Pancreas (tissue), 10 donors: Measurements from ENCODE around the gene PDK1. TPM values are rescaled to one million over a fixed set of nuclear protein-coding genes. Genes with fewer than 3 reads are reported as not detected.

Experiments used
- ATAC-seq, 4 donors: fragments of 200-7000 bp; cut with Tn5 transposase; one replicate each; pipeline versions ENCODE4 v1.8.0 to v1.9.1; 2020; ENCODE audit warnings: mild to moderate bottlenecking in 4 of 4, moderate library complexity in 4 of 4
- DNase-seq, 6 donors: peaks; one replicate each; pipeline ENCODE4 v3.0.0-alpha.2; 2020
- FAIRE-seq: peaks from 2 replicates; lab custom pipeline; 2012; peaks lifted over from hg19 to GRCh38; lab: Jason Lieb, UNC
- H3K27ac ChIP-seq, 4 donors: fragments of 200-600 bp; sonication (generic); 1 replicate in 3 of 4; 2 replicates in 1 of 4; pipeline versions ENCODE4 v1.5.0 to v1.8.0; 2020
- H3K27me3 ChIP-seq, 4 donors: fragments of 200-600 bp; one replicate each; pipeline ENCODE4 v1.8.0; 2021
- H3K36me3 ChIP-seq, 3 donors: fragments of 200-600 bp; sonication (generic) in 1 of 3; one replicate each; pipeline versions ENCODE4 v1.5.0 to v1.8.0; 2020 to 2021
- H3K4me1 ChIP-seq, 3 donors: fragments of 200-600 bp; one replicate each; pipeline ENCODE4 v1.8.0; 2021
- H3K4me3 ChIP-seq, 4 donors: fragments of 200-600 bp; sonication (generic) in 2 of 4; one replicate each; pipeline versions ENCODE4 v1.5.0 to v1.8.0; 2020 to 2021
- H3K9me3 ChIP-seq, 4 donors: fragments of 200-600 bp; one replicate each; pipeline ENCODE4 v1.8.0; 2021
- WGBS, 2 donors: extraction: QIAGEN DNeasy Blood & Tissue Kit; methylation state at CpG; one replicate each; pipeline ENCODE4 v1.1.7; 2013; 5-methylcytosine and 5-hydroxymethylcytosine counted together
- intact Hi-C, 3 donors: fragments of 100-400 bp; cut with DNase I; formaldehyde crosslinking; loops; one replicate each; pipeline versions ENCODE4 v1.11.1 to v1.14.2; 2022
- polyA plus RNA-seq, 2 donors: library from polyadenylated mRNA; stranded (reverse); fragments of 200-250 nt; gene quantifications; one replicate each; pipeline ENCODE4 v1.2.3, GENCODE V29; 2013
- total RNA-seq, 6 donors: library from RNA; stranded (reverse); fragmentation: NEBNext Ultra II Directional in 4 of 6; extraction: Animal tissue kit (Norgen Biotek cat#: 25700) in 4 of 6; gene quantifications; one replicate each; pipeline versions ENCODE4 v1.2.1 to v1.2.4, GENCODE V29; 2021 to 2023
- TF ChIP-seq, protein P1 (sequence below), 4 donors: fragments of 200-600 bp; sonication (generic) in 3 of 4; IDR thresholded peaks; one replicate each; pipeline versions ENCODE4 v1.5.0 to v1.8.0; 2021; ENCODE audit warnings: antibody characterized with exemption in 4 of 4
- donor health status: healthy with polysubstance abuse.
- donor health status: DM: no; HTN: no; CAD: no; lungs with moderate emphysema.
- donor health status: DM: no; HTN: no; CAD: no.
- donor health status: control.
- donor health status: control.
- donor health status: Bipolar disorder and iron deficiency.
- donor health status: DM: yes; HTN: yes; CAD: no.
- donor health status: DM: no; HTN: no; CAD: no.
- donor health status: DM: no; HTN: no; CAD: no.
- donor health status: DM: yes; HTN: yes; CAD: no.

The PDK1 gene
- total and polyA plus RNA-seq, 8 donors: 1.2 to 12.4 (median 6.7) TPM

DNA sequence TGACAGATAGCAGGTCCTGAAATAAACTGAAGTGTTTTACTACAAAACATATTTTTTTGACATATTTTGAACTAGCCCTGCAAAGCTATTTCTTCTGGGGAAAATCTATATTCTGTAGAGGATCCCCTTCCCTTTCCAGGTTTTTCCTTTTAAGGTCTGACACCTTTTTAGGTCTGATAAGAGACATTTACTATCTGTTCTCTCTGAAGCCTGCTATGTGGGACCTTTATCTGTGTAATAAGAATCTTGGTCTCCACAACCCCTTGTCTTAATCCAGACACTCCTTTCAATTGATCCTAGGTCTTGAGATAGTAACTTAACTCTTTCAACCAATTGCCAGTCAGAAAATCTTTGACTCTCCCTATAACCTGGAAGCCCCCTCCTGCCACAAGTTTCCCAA, 5.5 kb upstream of the PDK1 start:
- Histone ChIP-seq H3K36me3 (no peaks in the 10 kb centered on the region), H3K27me3 (no peaks in the 10 kb centered on the region), H3K4me1 (no peaks in the 10 kb centered on the region), H3K4me3 (no peak overlapping the region), H3K27ac (no peak overlapping the region), H3K9me3 (no peaks in the 10 kb centered on the region)
- ATAC-seq (no peak), DNase-seq (no peak), FAIRE-seq (no peak)
- intact Hi-C loops: no loop called here
- TF ChIP-seq, protein P1, sequence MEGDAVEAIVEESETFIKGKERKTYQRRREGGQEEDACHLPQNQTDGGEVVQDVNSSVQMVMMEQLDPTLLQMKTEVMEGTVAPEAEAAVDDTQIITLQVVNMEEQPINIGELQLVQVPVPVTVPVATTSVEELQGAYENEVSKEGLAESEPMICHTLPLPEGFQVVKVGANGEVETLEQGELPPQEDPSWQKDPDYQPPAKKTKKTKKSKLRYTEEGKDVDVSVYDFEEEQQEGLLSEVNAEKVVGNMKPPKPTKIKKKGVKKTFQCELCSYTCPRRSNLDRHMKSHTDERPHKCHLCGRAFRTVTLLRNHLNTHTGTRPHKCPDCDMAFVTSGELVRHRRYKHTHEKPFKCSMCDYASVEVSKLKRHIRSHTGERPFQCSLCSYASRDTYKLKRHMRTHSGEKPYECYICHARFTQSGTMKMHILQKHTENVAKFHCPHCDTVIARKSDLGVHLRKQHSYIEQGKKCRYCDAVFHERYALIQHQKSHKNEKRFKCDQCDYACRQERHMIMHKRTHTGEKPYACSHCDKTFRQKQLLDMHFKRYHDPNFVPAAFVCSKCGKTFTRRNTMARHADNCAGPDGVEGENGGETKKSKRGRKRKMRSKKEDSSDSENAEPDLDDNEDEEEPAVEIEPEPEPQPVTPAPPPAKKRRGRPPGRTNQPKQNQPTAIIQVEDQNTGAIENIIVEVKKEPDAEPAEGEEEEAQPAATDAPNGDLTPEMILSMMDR (IDR thresholded peaks at IDR 0.05): no peak

DNA sequence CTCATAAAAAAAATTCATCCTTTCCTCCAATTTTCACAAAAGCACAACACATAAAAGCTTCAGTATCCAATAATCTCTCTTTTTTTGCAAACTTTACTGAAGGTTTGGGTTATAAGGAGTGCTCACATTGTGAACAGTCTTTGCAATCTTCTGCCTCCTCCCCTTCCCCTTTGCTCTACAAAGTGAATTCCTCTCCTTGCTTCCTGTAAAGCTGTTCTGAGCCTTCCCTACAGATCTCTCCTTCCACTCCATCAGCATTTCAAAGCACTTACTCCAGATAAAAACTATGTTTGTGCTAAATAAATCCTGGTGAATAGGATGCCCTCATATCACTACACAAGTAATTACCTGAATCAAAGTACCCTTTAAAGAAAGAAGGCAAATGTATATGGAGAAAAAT, 4.6 kb upstream of the PDK1 start:
- DNase-seq: no peak
- H3K27ac ChIP-seq: no peak overlapping the region
- no peaks in the 10 kb centered on the region for H3K27me3 ChIP-seq
- H3K4me1 ChIP-seq: no peaks in the 10 kb centered on the region
- no peaks in the 10 kb centered on the region for H3K36me3 ChIP-seq
- TF ChIP-seq, protein P1 (IDR thresholded peaks at IDR 0.05): no peak
- FAIRE-seq: no peak
- no peak overlapping the region for H3K4me3 ChIP-seq
- intact Hi-C loops: no loop called here
- no peaks in the 10 kb centered on the region for H3K9me3 ChIP-seq
- ATAC-seq: no peak

DNA sequence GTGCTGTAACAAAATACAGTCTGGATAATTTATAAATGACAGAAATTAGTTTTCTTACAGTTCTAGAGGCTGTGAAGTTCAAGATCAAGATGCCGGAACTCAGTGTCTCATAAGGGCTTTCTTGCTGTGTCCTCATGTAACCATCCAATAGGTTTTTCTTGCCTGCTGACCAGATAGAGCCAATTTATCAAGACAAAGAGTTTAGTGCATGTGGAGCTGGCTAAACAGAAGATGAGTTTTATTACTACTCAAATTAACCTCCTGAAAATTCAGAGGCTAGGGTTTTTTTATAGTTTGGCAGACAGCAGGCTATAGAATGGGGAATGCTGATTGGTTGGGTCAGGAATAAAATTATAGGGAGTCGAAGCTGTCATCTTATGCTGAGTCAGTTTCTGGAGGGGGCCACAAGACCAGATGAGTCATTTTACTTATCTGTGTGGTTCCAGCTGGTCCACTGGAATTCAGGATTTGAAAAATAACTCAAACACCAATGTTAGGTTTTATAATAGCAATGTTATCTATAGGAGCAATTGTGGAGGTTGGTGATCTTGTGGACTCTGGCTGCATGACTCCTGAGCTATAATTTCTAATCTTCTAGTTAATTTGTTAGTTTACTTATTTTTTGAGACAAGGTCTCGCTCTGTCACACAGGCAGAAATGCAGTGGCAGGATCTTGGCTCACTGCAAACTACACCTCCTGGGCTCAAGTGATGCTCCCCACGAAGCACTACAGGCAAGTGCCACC, 3.2 kb upstream of the PDK1 start:
- WGBS, 2 donors: 88 to 91% methylated on average over 4 of the region's 4 CpGs
- peak in 1 of 6 donors; percentile 42 for DNase-seq
- ATAC-seq: no peak
- intact Hi-C loops: no loop called here
- no peak overlapping the region for H3K4me3 ChIP-seq
- H3K36me3 ChIP-seq: no peaks in the 10 kb centered on the region
- no peaks in the 10 kb centered on the region for H3K9me3 ChIP-seq
- TF ChIP-seq, protein P1 (IDR thresholded peaks at IDR 0.05): no peak
- no peak for FAIRE-seq
- no peaks in the 10 kb centered on the region for H3K27me3 ChIP-seq
- no peak overlapping the region for H3K27ac ChIP-seq
- peaks cover 4 to 6% (median 5%) of the 10 kb centered on the region in 3 donors for H3K4me1 ChIP-seq

DNA sequence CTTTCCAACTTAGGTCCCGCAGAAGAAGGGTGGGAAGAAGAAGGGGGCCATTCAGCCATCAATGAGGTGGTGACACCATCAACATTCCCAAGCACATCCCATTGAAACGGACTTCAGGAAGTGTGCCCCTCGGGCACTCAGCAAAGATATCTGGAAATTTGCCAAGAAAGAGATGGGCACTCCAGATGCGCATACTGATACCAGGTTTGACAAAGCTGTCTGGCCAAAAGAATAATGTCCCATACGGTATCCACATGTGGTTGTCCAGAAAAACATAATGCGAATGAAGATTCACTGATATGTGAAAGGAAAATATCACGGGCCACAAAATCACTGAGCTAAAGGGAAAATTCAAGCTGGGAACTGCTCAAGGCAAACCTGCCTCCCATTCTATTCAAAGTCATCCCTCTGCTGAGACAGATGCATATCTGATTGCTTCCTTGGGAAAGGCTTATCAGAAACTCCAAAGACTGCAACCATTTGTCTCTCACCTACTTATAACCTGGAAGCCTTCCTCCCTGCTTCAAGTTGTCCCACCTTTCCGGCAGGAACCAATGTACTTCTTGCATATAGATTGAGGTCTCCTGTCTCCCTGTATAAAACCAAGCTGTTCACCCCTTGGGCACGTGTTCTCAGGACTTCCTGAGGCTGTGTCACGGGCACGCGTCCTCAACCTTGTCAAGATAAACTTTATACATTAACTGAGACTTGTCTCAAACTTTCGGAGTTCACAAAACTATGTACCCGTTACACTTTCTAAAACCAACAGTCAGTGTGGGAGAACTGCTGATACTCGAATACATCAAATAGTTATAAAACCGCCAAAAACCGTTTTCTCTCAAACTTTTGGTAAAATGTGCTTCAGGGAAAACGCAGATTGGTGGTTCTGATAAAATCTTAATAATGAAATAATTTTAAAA, 1.3 kb upstream of the PDK1 start:
- 47 to 52% methylated on average over 18 of the region's 18 CpGs for WGBS, 2 donors
- Histone ChIP-seq H3K27me3 (no peaks in the 10 kb centered on the region), H3K27ac (peak overlapping the region in 3 of 4 donors; percentile 85 to 97 (median 95)), H3K9me3 (no peaks in the 10 kb centered on the region), H3K4me1 (peaks cover 4 to 6% (median 5%) of the 10 kb centered on the region in 3 donors), H3K4me3 (peak overlapping the region in 3 of 4 donors; percentile 52 to 84 (median 64)), H3K36me3 (no peaks in the 10 kb centered on the region)
- DNase-seq (no peak), FAIRE-seq (no peak), ATAC-seq (no peak)
- TF ChIP-seq, protein P1 (IDR thresholded peaks at IDR 0.05): no peak
- intact Hi-C loops: no loop called here
